ENCODE results near the gene PHAX.
"Not testable (repeated sequence)": the region's sequence is repeated elsewhere in the genome, so short reads cannot be mapped to it uniquely, and the experiment has no call there.

PHAX gene, protein sequence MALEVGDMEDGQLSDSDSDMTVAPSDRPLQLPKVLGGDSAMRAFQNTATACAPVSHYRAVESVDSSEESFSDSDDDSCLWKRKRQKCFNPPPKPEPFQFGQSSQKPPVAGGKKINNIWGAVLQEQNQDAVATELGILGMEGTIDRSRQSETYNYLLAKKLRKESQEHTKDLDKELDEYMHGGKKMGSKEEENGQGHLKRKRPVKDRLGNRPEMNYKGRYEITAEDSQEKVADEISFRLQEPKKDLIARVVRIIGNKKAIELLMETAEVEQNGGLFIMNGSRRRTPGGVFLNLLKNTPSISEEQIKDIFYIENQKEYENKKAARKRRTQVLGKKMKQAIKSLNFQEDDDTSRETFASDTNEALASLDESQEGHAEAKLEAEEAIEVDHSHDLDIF

GRCh38 chr5:126600631-126601511 is at the start of gene PHAX:
Gene PHAX, plus strand, starts transcription at chr5:126600947. Its CDS starts 16 bp downstream, at chr5:126600963.
- Histone ChIP-seq H3K9me3 (ENCODE audit: low read length) (no peaks in the 10 kb centered on the region), H3K4me1 (ENCODE audit: insufficient read depth, low read length) (peaks cover 18% of the 10 kb centered on the region), H3K36me3 (ENCODE audit: insufficient read depth, low read length) (peaks cover 25% of the 10 kb centered on the region), H3K4me3 (ENCODE audit: low read length) (peak within 1 kb of the TSS; percentile 90), H3K27me3 (ENCODE audit: insufficient read depth, low read length) (no peaks in the 10 kb centered on the region), H2AFZ (ENCODE audit: low read depth, low read length) (peak within 1 kb of the TSS; percentile 89)

DNA sequence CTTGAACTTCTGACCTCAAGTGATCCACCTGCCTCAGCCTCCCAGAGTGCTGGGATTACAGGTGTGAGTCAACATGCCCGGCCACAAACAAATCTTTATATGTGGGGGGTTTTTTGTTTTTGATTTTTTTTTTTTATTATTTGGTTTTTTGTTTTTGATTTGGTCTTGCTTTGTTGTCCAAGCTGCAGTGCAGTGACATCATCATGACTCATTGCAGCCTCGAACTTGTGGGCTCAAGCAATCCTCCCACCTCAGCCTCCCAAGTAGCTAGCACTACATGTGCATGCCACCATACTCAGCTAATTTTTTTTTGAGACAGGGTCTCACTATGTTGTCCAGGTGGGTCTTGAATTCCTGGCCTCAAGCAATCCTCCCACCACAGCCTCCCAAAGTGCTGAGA is 48.1 kb upstream of the PHAX start:
- Histone ChIP-seq H3K27me3 (ENCODE audit: insufficient read depth, low read length) (no peaks in the 10 kb centered on the region), H3K4me3 (ENCODE audit: low read length) (no peak overlapping the region), H2AFZ (ENCODE audit: low read depth, low read length) (no peak overlapping the region), H3K36me3 (ENCODE audit: insufficient read depth, low read length) (peaks cover 78% of the 10 kb centered on the region), H3K9me3 (ENCODE audit: low read length) (no peaks in the 10 kb centered on the region), H3K4me1 (ENCODE audit: insufficient read depth, low read length) (no peaks in the 10 kb centered on the region)

DNA sequence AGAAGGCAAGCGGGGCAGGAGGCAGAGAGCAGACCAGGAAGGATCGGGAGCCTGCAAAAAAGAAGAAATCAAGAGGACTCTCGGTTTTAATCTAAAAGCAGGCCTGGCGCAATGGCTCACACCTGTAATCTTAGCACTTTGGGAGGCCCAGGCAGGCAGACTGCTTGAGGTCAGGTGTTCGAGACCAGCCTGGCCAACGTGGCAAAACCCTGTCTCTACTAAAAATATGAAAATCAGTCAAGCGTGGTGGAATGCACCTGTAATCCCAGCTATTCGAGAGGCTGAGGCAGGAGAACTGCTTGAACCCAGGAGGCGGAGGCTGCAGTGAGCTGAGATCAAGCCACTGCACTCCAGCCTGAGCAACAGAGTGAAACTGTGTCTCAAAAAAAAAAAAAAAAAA is 45.6 kb upstream of the PHAX start:
- H3K36me3 ChIP-seq (ENCODE audit: insufficient read depth, low read length) = peaks cover 74% of the 10 kb centered on the region

GRCh38 chr5:126561908-126562307 is 38.8 kb upstream of the PHAX start:
- H2AFZ ChIP-seq (ENCODE audit: low read depth, low read length) = no peak overlapping the region
- no peaks in the 10 kb centered on the region for H3K4me1 ChIP-seq (ENCODE audit: insufficient read depth, low read length)
- no peak overlapping the region for H3K4me3 ChIP-seq (ENCODE audit: low read length)
- H3K36me3 ChIP-seq (ENCODE audit: insufficient read depth, low read length) = peaks cover 54% of the 10 kb centered on the region
- no peaks in the 10 kb centered on the region for H3K27me3 ChIP-seq (ENCODE audit: insufficient read depth, low read length)
- no peaks in the 10 kb centered on the region for H3K9me3 ChIP-seq (ENCODE audit: low read length)

More for the DNA sequence above, 45.6 kb upstream of the PHAX start:
- not testable (repeated sequence) for H3K4me3 ChIP-seq (ENCODE audit: low read length); H3K9me3 ChIP-seq (ENCODE audit: low read length); H3K27me3 ChIP-seq (ENCODE audit: insufficient read depth, low read length); H2AFZ ChIP-seq (ENCODE audit: low read depth, low read length); H3K4me1 ChIP-seq (ENCODE audit: insufficient read depth, low read length)

DNA sequence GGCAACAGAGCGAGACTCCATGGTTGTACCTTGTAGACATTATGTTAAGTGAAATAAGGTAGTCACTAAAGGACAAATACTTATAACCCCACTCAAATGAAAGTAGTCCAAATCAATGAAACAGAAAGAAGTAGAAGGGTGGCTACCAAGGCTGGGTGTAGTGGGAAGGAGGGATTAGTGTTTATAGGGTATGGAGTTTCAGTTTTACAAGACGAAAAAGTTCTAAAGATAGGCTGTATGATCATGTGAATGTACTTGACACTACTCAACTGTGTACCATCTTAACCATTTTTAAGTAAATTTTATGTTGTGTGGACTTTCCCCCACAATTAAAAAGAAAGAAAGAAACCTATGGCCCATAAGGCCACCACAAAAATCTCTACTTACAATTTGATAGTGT is 37.9 kb upstream of the PHAX start:
- H3K9me3 ChIP-seq (ENCODE audit: low read length) = no peaks in the 10 kb centered on the region
- no peak overlapping the region for H3K4me3 ChIP-seq (ENCODE audit: low read length)
- H3K27me3 ChIP-seq (ENCODE audit: insufficient read depth, low read length) = no peaks in the 10 kb centered on the region
- no peak overlapping the region for H2AFZ ChIP-seq (ENCODE audit: low read depth, low read length)
- no peaks in the 10 kb centered on the region for H3K4me1 ChIP-seq (ENCODE audit: insufficient read depth, low read length)
- peaks cover 50% of the 10 kb centered on the region for H3K36me3 ChIP-seq (ENCODE audit: insufficient read depth, low read length)

GRCh38 chr5:126568206-126568755 is 32.5 kb upstream of the PHAX start:
- Histone ChIP-seq H3K36me3 (ENCODE audit: insufficient read depth, low read length) (peaks cover 70% of the 10 kb centered on the region), H2AFZ (ENCODE audit: low read depth, low read length) (no peak overlapping the region), H3K4me1 (ENCODE audit: insufficient read depth, low read length) (no peaks in the 10 kb centered on the region), H3K27me3 (ENCODE audit: insufficient read depth, low read length) (no peaks in the 10 kb centered on the region), H3K4me3 (ENCODE audit: low read length) (no peak overlapping the region), H3K9me3 (ENCODE audit: low read length) (peaks cover 1% of the 10 kb centered on the region)

GRCh38 chr5:126575644-126576043 is 25.1 kb upstream of the PHAX start:
- Histone ChIP-seq H3K4me1 (ENCODE audit: insufficient read depth, low read length) (no peaks in the 10 kb centered on the region), H3K4me3 (ENCODE audit: low read length) (no peak overlapping the region), H3K36me3 (ENCODE audit: insufficient read depth, low read length) (peaks cover 73% of the 10 kb centered on the region), H3K27me3 (ENCODE audit: insufficient read depth, low read length) (no peaks in the 10 kb centered on the region), H3K9me3 (ENCODE audit: low read length) (peaks cover 3% of the 10 kb centered on the region), H2AFZ (ENCODE audit: low read depth, low read length) (no peak overlapping the region)

DNA sequence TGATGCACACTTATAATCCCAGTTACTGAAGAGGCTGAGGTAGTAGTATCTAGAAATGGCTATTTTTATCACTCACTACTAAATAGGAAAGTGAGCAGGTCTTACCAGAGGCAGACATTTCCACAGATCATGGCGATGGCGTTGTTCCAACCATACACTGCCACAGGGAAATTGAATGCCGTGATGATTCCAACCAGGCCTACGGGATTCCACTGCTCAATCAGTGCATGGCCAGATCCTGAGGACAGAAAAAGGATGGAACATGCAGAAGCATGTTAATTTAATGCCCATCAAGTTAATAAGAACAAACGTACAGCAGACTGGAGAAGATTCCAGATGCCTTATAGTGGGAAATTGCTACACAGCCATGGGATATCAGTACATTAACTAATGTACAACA is 23.8 kb upstream of the PHAX start:
- H3K9me3 ChIP-seq (ENCODE audit: low read length) = peaks cover 3% of the 10 kb centered on the region
- H3K36me3 ChIP-seq (ENCODE audit: insufficient read depth, low read length) = peaks cover 75% of the 10 kb centered on the region
- H3K4me3 ChIP-seq (ENCODE audit: low read length) = no peak overlapping the region
- no peaks in the 10 kb centered on the region for H3K4me1 ChIP-seq (ENCODE audit: insufficient read depth, low read length)
- no peak overlapping the region for H2AFZ ChIP-seq (ENCODE audit: low read depth, low read length)
- no peaks in the 10 kb centered on the region for H3K27me3 ChIP-seq (ENCODE audit: insufficient read depth, low read length)

GRCh38 chr5:126577415-126577814 is 23.3 kb upstream of the PHAX start:
- Histone ChIP-seq H3K27me3 (ENCODE audit: insufficient read depth, low read length) (no peaks in the 10 kb centered on the region), H3K4me1 (ENCODE audit: insufficient read depth, low read length) (no peaks in the 10 kb centered on the region), H2AFZ (ENCODE audit: low read depth, low read length) (no peak overlapping the region), H3K36me3 (ENCODE audit: insufficient read depth, low read length) (peaks cover 75% of the 10 kb centered on the region), H3K9me3 (ENCODE audit: low read length) (peaks cover 3% of the 10 kb centered on the region), H3K4me3 (ENCODE audit: low read length) (no peak overlapping the region)

- Histone ChIP-seq H3K4me3 (ENCODE audit: low read length) (no peak overlapping the region), H3K36me3 (ENCODE audit: insufficient read depth, low read length) (peaks cover 85% of the 10 kb centered on the region), H3K9me3 (ENCODE audit: low read length) (peaks cover 3% of the 10 kb centered on the region), H3K4me1 (ENCODE audit: insufficient read depth, low read length) (no peaks in the 10 kb centered on the region), H2AFZ (ENCODE audit: low read depth, low read length) (no peak overlapping the region), H3K27me3 (ENCODE audit: insufficient read depth, low read length) (no peaks in the 10 kb centered on the region)
Measured at GRCh38 chr5:126579716-126580115, 21.0 kb upstream of the PHAX start.

DNA sequence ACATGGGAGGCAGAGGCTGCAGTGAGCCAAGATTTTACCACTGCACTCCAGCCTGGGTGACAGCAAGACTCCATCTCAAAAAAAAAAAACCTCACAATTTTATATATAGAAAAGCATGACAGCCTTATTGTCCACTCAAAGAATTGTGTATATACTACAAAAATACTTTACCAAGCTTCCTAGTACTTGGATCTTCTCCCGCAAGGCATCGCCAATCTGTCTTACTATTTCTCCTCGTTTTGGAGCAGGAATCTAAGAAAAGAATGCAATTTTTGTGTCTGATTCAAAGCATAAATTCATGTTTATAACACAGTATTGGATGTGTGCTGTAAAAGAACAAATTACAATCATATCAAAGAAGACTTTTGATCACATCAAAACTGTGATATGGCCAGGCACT is 17.0 kb upstream of the PHAX start:
- no peak overlapping the region for H3K4me3 ChIP-seq (ENCODE audit: low read length)
- no peaks in the 10 kb centered on the region for H3K4me1 ChIP-seq (ENCODE audit: insufficient read depth, low read length)
- peaks cover 68% of the 10 kb centered on the region for H3K36me3 ChIP-seq (ENCODE audit: insufficient read depth, low read length)
- no peak overlapping the region for H2AFZ ChIP-seq (ENCODE audit: low read depth, low read length)
- H3K9me3 ChIP-seq (ENCODE audit: low read length) = peaks cover 2% of the 10 kb centered on the region
- no peaks in the 10 kb centered on the region for H3K27me3 ChIP-seq (ENCODE audit: insufficient read depth, low read length)

GRCh38 chr5:126587551-126588390 is 13.0 kb upstream of the PHAX start:
- H3K27me3 ChIP-seq (ENCODE audit: insufficient read depth, low read length) = no peaks in the 10 kb centered on the region
- no peak overlapping the region for H3K4me3 ChIP-seq (ENCODE audit: low read length)
- peaks cover 2% of the 10 kb centered on the region for H3K4me1 ChIP-seq (ENCODE audit: insufficient read depth, low read length)
- peaks cover 4% of the 10 kb centered on the region for H3K9me3 ChIP-seq (ENCODE audit: low read length)
- no peak overlapping the region for H2AFZ ChIP-seq (ENCODE audit: low read depth, low read length)
- peaks cover 54% of the 10 kb centered on the region for H3K36me3 ChIP-seq (ENCODE audit: insufficient read depth, low read length)

All from neuron (in vitro differentiated cells).